Cardiac muscle cell (in vitro differentiated cells and primary cell): Measurements from ENCODE around the gene ABCD2. TPM values are rescaled to one million over a fixed set of nuclear protein-coding genes. Genes with fewer than 3 reads are reported as not detected.
"Not testable (repeated sequence)": the region's sequence is repeated elsewhere in the genome, so short reads cannot be mapped to it uniquely, and the experiment has no call there.

Experiments used
- DNase-seq, 2 donors: peaks; one replicate each; pipeline versions ENCODE4 v3.0.0 to v3.0.0-alpha.2; 2010 to 2017; ENCODE audit warnings: low read depth in 1 of 2, low spot score in 1 of 2
- H3K27ac ChIP-seq: fragments of 200-600 bp; sonication (generic); 2 replicates; pipeline ENCODE4 v1.5.1; 2016
- H3K27me3 ChIP-seq: fragments of 200-600 bp; sonication (generic); 2 replicates; pipeline ENCODE4 v1.6.0; 2016; ENCODE audit warnings: control low read depth
- H3K36me3 ChIP-seq: fragments of 200-600 bp; sonication (generic); 2 replicates; pipeline ENCODE4 v1.5.1; 2016; ENCODE audit warnings: control low read depth
- H3K4me1 ChIP-seq: fragments of 200-600 bp; sonication (generic); 2 replicates; pipeline ENCODE4 v1.8.1; 2017; ENCODE audit warnings: low read depth, mild to moderate bottlenecking, mixed run types
- H3K4me3 ChIP-seq: fragments of 200-600 bp; sonication (generic); 2 replicates; pipeline ENCODE4 v1.5.1; 2016; ENCODE audit warnings: mild to moderate bottlenecking
- H3K9me3 ChIP-seq: fragments of 200-600 bp; sonication (generic); 2 replicates; pipeline ENCODE4 v1.5.1; 2017; ENCODE audit warnings: low read depth, mild to moderate bottlenecking, control low read depth
- CTCF ChIP-seq: IDR thresholded peaks from 2 replicates; pipeline ENCODE4 v1.5.1; 2012; ENCODE audit warnings: low read depth, mild to moderate bottlenecking, low read length
- polyA plus RNA-seq: library from polyadenylated mRNA; unstranded; fragments of >200 nt; fragmentation: Nextera tagmentation; extraction: Ambion mirVana; gene quantifications from 2 replicates; pipeline ENCODE4 v1.2.1, GENCODE V29; 2016
- total RNA-seq: library from RNA; depleted of rRNA; stranded (reverse); fragments of >200 nt; gene quantifications from 2 replicates; pipeline ENCODE4 v1.2.3, GENCODE V29; 2016

The ABCD2 gene
- total and polyA plus RNA-seq, 2 experiments from 2014 or later: 0.12 to 0.15 TPM

GRCh38 chr12:39605501-39605900, 14.1 kb downstream of the ABCD2 start:
- peak in 1 of 2 donors; percentile 33 for DNase-seq
- no peak for TF ChIP-seq CTCF
- H3K27ac ChIP-seq: no peak overlapping the region
- no peaks in the 10 kb centered on the region for H3K36me3 ChIP-seq
- H3K9me3 ChIP-seq: no peaks in the 10 kb centered on the region
- no peaks in the 10 kb centered on the region for H3K4me1 ChIP-seq
- H3K27me3 ChIP-seq: no peaks in the 10 kb centered on the region
- no peak overlapping the region for H3K4me3 ChIP-seq

GRCh38 chr12:39603065-39603464, 16.5 kb downstream of the ABCD2 start:
- no peaks in the 10 kb centered on the region for H3K36me3 ChIP-seq
- DNase-seq: no peak
- TF ChIP-seq CTCF: no peak
- no peaks in the 10 kb centered on the region for H3K9me3 ChIP-seq
- no peak overlapping the region for H3K4me3 ChIP-seq
- H3K4me1 ChIP-seq: no peaks in the 10 kb centered on the region
- H3K27me3 ChIP-seq: no peaks in the 10 kb centered on the region
- H3K27ac ChIP-seq: no peak overlapping the region

- not testable (repeated sequence) for H3K9me3 ChIP-seq, H3K4me1 ChIP-seq, H3K27ac ChIP-seq, DNase-seq, H3K27me3 ChIP-seq, H3K4me3 ChIP-seq, H3K36me3 ChIP-seq
Observed at GRCh38 chr12:39601951-39602350, 17.7 kb downstream of the ABCD2 start.

- no peak for TF ChIP-seq CTCF
- Histone ChIP-seq H3K36me3 (no peaks in the 10 kb centered on the region), H3K27me3 (no peaks in the 10 kb centered on the region), H3K4me3 (no peak overlapping the region), H3K27ac (no peak overlapping the region), H3K9me3 (no peaks in the 10 kb centered on the region), H3K4me1 (no peaks in the 10 kb centered on the region)
- DNase-seq: no peak
Observed at GRCh38 chr12:39595928-39596327, 23.7 kb downstream of the ABCD2 start.

GRCh38 chr12:39592295-39592694, 27.3 kb downstream of the ABCD2 start:
- no peak for TF ChIP-seq CTCF

GRCh38 chr12:39588348-39588747, 31.3 kb downstream of the ABCD2 start:
- no peak for TF ChIP-seq CTCF
- Histone ChIP-seq H3K27me3 (no peaks in the 10 kb centered on the region), H3K27ac (no peak overlapping the region), H3K4me1 (no peaks in the 10 kb centered on the region), H3K36me3 (no peaks in the 10 kb centered on the region), H3K9me3 (no peaks in the 10 kb centered on the region), H3K4me3 (no peak overlapping the region)
- no peak for DNase-seq

More at GRCh38 chr12:39592295-39592694, 27.3 kb downstream of the ABCD2 start:
- no peak overlapping the region for H3K4me3 ChIP-seq
- no peak for DNase-seq
- H3K36me3 ChIP-seq: no peaks in the 10 kb centered on the region
- H3K9me3 ChIP-seq: no peaks in the 10 kb centered on the region
- no peak overlapping the region for H3K27ac ChIP-seq
- no peaks in the 10 kb centered on the region for H3K27me3 ChIP-seq
- H3K4me1 ChIP-seq: no peaks in the 10 kb centered on the region
